ENCODE data around the gene CSN3.
"Not testable (repeated sequence)": the region's sequence is repeated elsewhere in the genome, so short reads cannot be mapped to it uniquely, and the experiment has no call there.

CSN3 gene

GRCh38 chr4:70242297-70242696 is at the start of gene CSN3:
Gene CSN3, plus strand, starts transcription at chr4:70242597. Its CDS starts 2,223 bp downstream, at chr4:70244820.
- not testable (repeated sequence) for H3K27ac ChIP-seq (ENCODE audit: low read depth, low read length); H3K4me1 ChIP-seq (ENCODE audit: control insufficient read depth, insufficient read depth, low read length); H3K36me3 ChIP-seq (ENCODE audit: control insufficient read depth, insufficient read depth, low read length); H3K9me3 ChIP-seq (ENCODE audit: control insufficient read depth, insufficient read depth, low read length); H3K27me3 ChIP-seq (ENCODE audit: control insufficient read depth, insufficient read depth, low read length); H3K4me3 ChIP-seq (ENCODE audit: low read depth, low read length); H3K9ac ChIP-seq (ENCODE audit: low read depth, low read length)

GRCh38 chr4:70192895-70193294 is 49.5 kb upstream of the CSN3 start:
- H3K4me3 ChIP-seq (ENCODE audit: low read depth, low read length), result no peak overlapping the region
- no peaks in the 10 kb centered on the region for H3K27me3 ChIP-seq (ENCODE audit: control insufficient read depth, insufficient read depth, low read length)
- no peaks in the 10 kb centered on the region for H3K36me3 ChIP-seq (ENCODE audit: control insufficient read depth, insufficient read depth, low read length)
- no peak overlapping the region for H3K27ac ChIP-seq (ENCODE audit: low read depth, low read length)
- peaks cover 5% of the 10 kb centered on the region for H3K4me1 ChIP-seq (ENCODE audit: control insufficient read depth, insufficient read depth, low read length)
- H3K9ac ChIP-seq (ENCODE audit: low read depth, low read length), result no peak overlapping the region
- H3K9me3 ChIP-seq (ENCODE audit: control insufficient read depth, insufficient read depth, low read length), result no peaks in the 10 kb centered on the region

GRCh38 chr4:70195425-70195824 is 47.0 kb upstream of the CSN3 start, which contains the start of gene ODAM:
Gene ODAM, plus strand, starts transcription at chr4:70195725. Its CDS starts 819 bp downstream, at chr4:70196544.
- Histone ChIP-seq H3K9ac (ENCODE audit: low read depth, low read length) (no peak within 1 kb of the TSS), H3K36me3 (ENCODE audit: control insufficient read depth, insufficient read depth, low read length) (no peaks in the 10 kb centered on the region), H3K27ac (ENCODE audit: low read depth, low read length) (no peak within 1 kb of the TSS), H3K4me1 (ENCODE audit: control insufficient read depth, insufficient read depth, low read length) (peaks cover 9% of the 10 kb centered on the region), H3K9me3 (ENCODE audit: control insufficient read depth, insufficient read depth, low read length) (no peaks in the 10 kb centered on the region), H3K27me3 (ENCODE audit: control insufficient read depth, insufficient read depth, low read length) (no peaks in the 10 kb centered on the region), H3K4me3 (ENCODE audit: low read depth, low read length) (no peak within 1 kb of the TSS)

GRCh38 chr4:70196857-70197256 is 45.5 kb upstream of the CSN3 start:
- Histone ChIP-seq H3K27me3 (ENCODE audit: control insufficient read depth, insufficient read depth, low read length) (no peaks in the 10 kb centered on the region), H3K4me1 (ENCODE audit: control insufficient read depth, insufficient read depth, low read length) (peaks cover 9% of the 10 kb centered on the region), H3K4me3 (ENCODE audit: low read depth, low read length) (no peak overlapping the region), H3K27ac (ENCODE audit: low read depth, low read length) (no peak overlapping the region), H3K9me3 (ENCODE audit: control insufficient read depth, insufficient read depth, low read length) (no peaks in the 10 kb centered on the region), H3K9ac (ENCODE audit: low read depth, low read length) (no peak overlapping the region), H3K36me3 (ENCODE audit: control insufficient read depth, insufficient read depth, low read length) (no peaks in the 10 kb centered on the region)

- H3K9me3 ChIP-seq (ENCODE audit: control insufficient read depth, insufficient read depth, low read length), result no peaks in the 10 kb centered on the region
- H3K9ac ChIP-seq (ENCODE audit: low read depth, low read length), result no peak overlapping the region; the same call in 1 of the 2 replicates
- no peak overlapping the region for H3K27ac ChIP-seq (ENCODE audit: low read depth, low read length)
- H3K27me3 ChIP-seq (ENCODE audit: control insufficient read depth, insufficient read depth, low read length), result no peaks in the 10 kb centered on the region
- peaks cover 9% of the 10 kb centered on the region for H3K4me1 ChIP-seq (ENCODE audit: control insufficient read depth, insufficient read depth, low read length)
- no peak overlapping the region for H3K4me3 ChIP-seq (ENCODE audit: low read depth, low read length)
- no peaks in the 10 kb centered on the region for H3K36me3 ChIP-seq (ENCODE audit: control insufficient read depth, insufficient read depth, low read length)
Measured at GRCh38 chr4:70197842-70198241, 44.6 kb upstream of the CSN3 start.

GRCh38 chr4:70203601-70204000 is 38.8 kb upstream of the CSN3 start:
- Histone ChIP-seq H3K27ac (ENCODE audit: low read depth, low read length) (no peak overlapping the region), H3K36me3 (ENCODE audit: control insufficient read depth, insufficient read depth, low read length) (no peaks in the 10 kb centered on the region), H3K4me3 (ENCODE audit: low read depth, low read length) (no peak overlapping the region), H3K9ac (ENCODE audit: low read depth, low read length) (no peak overlapping the region), H3K9me3 (ENCODE audit: control insufficient read depth, insufficient read depth, low read length) (no peaks in the 10 kb centered on the region), H3K4me1 (ENCODE audit: control insufficient read depth, insufficient read depth, low read length) (no peaks in the 10 kb centered on the region; the same call in 1 of the 2 replicates), H3K27me3 (ENCODE audit: control insufficient read depth, insufficient read depth, low read length) (no peaks in the 10 kb centered on the region)

- H3K27me3 ChIP-seq (ENCODE audit: control insufficient read depth, insufficient read depth, low read length); H3K4me1 ChIP-seq (ENCODE audit: control insufficient read depth, insufficient read depth, low read length); H3K27ac ChIP-seq (ENCODE audit: low read depth, low read length); H3K4me3 ChIP-seq (ENCODE audit: low read depth, low read length); H3K36me3 ChIP-seq (ENCODE audit: control insufficient read depth, insufficient read depth, low read length); H3K9me3 ChIP-seq (ENCODE audit: control insufficient read depth, insufficient read depth, low read length); H3K9ac ChIP-seq (ENCODE audit: low read depth, low read length): not testable (repeated sequence)
Measured at GRCh38 chr4:70212752-70213151, 29.6 kb upstream of the CSN3 start.

GRCh38 chr4:70216109-70216508 is 26.3 kb upstream of the CSN3 start:
- not testable (repeated sequence) for H3K27ac ChIP-seq (ENCODE audit: low read depth, low read length); H3K36me3 ChIP-seq (ENCODE audit: control insufficient read depth, insufficient read depth, low read length)

GRCh38 chr4:70216550-70216949 is 25.8 kb upstream of the CSN3 start:
- not testable (repeated sequence) for H3K9ac ChIP-seq (ENCODE audit: low read depth, low read length); H3K4me3 ChIP-seq (ENCODE audit: low read depth, low read length); H3K27ac ChIP-seq (ENCODE audit: low read depth, low read length); H3K9me3 ChIP-seq (ENCODE audit: control insufficient read depth, insufficient read depth, low read length); H3K36me3 ChIP-seq (ENCODE audit: control insufficient read depth, insufficient read depth, low read length); H3K4me1 ChIP-seq (ENCODE audit: control insufficient read depth, insufficient read depth, low read length); H3K27me3 ChIP-seq (ENCODE audit: control insufficient read depth, insufficient read depth, low read length)

More at GRCh38 chr4:70216109-70216508, 26.3 kb upstream of the CSN3 start:
- not testable (repeated sequence) for H3K9ac ChIP-seq (ENCODE audit: low read depth, low read length); H3K4me1 ChIP-seq (ENCODE audit: control insufficient read depth, insufficient read depth, low read length); H3K9me3 ChIP-seq (ENCODE audit: control insufficient read depth, insufficient read depth, low read length); H3K4me3 ChIP-seq (ENCODE audit: low read depth, low read length); H3K27me3 ChIP-seq (ENCODE audit: control insufficient read depth, insufficient read depth, low read length)

GRCh38 chr4:70221389-70221788 is 21.0 kb upstream of the CSN3 start:
- not testable (repeated sequence) for H3K4me1 ChIP-seq (ENCODE audit: control insufficient read depth, insufficient read depth, low read length); H3K4me3 ChIP-seq (ENCODE audit: low read depth, low read length); H3K27me3 ChIP-seq (ENCODE audit: control insufficient read depth, insufficient read depth, low read length); H3K27ac ChIP-seq (ENCODE audit: low read depth, low read length); H3K9me3 ChIP-seq (ENCODE audit: control insufficient read depth, insufficient read depth, low read length); H3K36me3 ChIP-seq (ENCODE audit: control insufficient read depth, insufficient read depth, low read length); H3K9ac ChIP-seq (ENCODE audit: low read depth, low read length)

GRCh38 chr4:70221818-70222217 is 20.6 kb upstream of the CSN3 start:
- H3K4me1 ChIP-seq (ENCODE audit: control insufficient read depth, insufficient read depth, low read length); H3K36me3 ChIP-seq (ENCODE audit: control insufficient read depth, insufficient read depth, low read length); H3K4me3 ChIP-seq (ENCODE audit: low read depth, low read length); H3K27ac ChIP-seq (ENCODE audit: low read depth, low read length); H3K27me3 ChIP-seq (ENCODE audit: control insufficient read depth, insufficient read depth, low read length); H3K9ac ChIP-seq (ENCODE audit: low read depth, low read length); H3K9me3 ChIP-seq (ENCODE audit: control insufficient read depth, insufficient read depth, low read length): not testable (repeated sequence)

GRCh38 chr4:70225824-70226223 is 16.6 kb upstream of the CSN3 start, which contains the start of gene FDCSP:
Gene FDCSP, plus strand, starts transcription at chr4:70226124. Its CDS starts 5,071 bp downstream, at chr4:70231195.
- Histone ChIP-seq H3K27me3 (ENCODE audit: control insufficient read depth, insufficient read depth, low read length) (no peaks in the 10 kb centered on the region), H3K9me3 (ENCODE audit: control insufficient read depth, insufficient read depth, low read length) (no peaks in the 10 kb centered on the region), H3K4me1 (ENCODE audit: control insufficient read depth, insufficient read depth, low read length) (no peaks in the 10 kb centered on the region), H3K4me3 (ENCODE audit: low read depth, low read length) (no peak within 1 kb of the TSS), H3K9ac (ENCODE audit: low read depth, low read length) (no peak within 1 kb of the TSS), H3K36me3 (ENCODE audit: control insufficient read depth, insufficient read depth, low read length) (no peaks in the 10 kb centered on the region), H3K27ac (ENCODE audit: low read depth, low read length) (no peak within 1 kb of the TSS)

Measured in HUES48 (cell line).